Esophagus squamous epithelium (tissue), 4 donors: ENCODE measurements around the gene SKI.

Experiments
- POLR2A ChIP-seq, 4 donors: fragments of 450-650 bp; IDR thresholded peaks; one replicate each; pipeline ENCODE4 v1.6.1; 2017; ENCODE audit warnings: antibody characterized with exemption in 4 of 4, mild to moderate bottlenecking in 4 of 4, moderate library complexity in 3 of 4
- TF ChIP-seq, protein P1 (sequence below), 6 experiments: fragments of 450-650 bp in 4 of 6; fragments of 200-600 bp in 2 of 6; sonication (generic) in 2 of 6; IDR thresholded peaks; one replicate each; pipeline ENCODE4 v1.5.1; 2016 to 2019; ENCODE audit warnings: antibody characterized with exemption in 6 of 6, mild to moderate bottlenecking in 4 of 6, moderate library complexity in 4 of 6

DNA sequence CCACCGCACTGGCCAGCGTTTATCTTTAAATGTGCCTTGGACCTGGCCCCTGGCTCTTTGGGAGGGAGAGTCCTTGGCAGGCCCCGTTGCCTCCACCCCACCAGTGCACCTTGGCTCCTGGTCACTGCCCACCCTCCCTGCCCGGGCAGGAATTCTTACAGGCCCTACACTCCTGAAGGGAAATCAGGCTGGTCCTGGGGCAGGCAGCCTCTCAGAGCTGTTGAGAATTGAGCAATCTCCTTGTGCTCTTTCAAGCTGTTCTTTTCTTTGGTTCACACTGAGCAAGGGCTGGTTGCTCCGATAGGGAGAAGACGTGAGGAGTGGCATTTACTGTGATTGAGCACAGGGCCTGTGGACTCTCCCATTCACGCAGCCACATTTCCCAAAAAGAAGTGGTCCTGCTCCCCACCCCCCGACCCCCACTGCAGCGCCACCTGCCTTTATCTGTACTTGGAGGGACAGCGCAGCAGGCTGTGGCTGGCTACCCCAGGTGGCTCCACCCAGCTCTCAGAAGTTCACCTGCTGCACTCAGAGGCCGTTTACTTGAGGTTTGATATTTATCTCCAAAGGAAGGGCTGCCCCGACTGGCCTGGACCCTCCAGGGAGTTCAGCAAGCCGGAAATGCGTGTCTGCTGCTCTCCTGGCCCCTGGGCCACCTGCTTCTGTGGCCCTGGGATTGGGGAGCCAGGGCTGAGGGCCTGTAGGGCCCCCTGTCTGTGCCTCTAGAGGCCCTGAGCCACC is 47.8 kb downstream of the SKI start:
- TF ChIP-seq, protein P1, sequence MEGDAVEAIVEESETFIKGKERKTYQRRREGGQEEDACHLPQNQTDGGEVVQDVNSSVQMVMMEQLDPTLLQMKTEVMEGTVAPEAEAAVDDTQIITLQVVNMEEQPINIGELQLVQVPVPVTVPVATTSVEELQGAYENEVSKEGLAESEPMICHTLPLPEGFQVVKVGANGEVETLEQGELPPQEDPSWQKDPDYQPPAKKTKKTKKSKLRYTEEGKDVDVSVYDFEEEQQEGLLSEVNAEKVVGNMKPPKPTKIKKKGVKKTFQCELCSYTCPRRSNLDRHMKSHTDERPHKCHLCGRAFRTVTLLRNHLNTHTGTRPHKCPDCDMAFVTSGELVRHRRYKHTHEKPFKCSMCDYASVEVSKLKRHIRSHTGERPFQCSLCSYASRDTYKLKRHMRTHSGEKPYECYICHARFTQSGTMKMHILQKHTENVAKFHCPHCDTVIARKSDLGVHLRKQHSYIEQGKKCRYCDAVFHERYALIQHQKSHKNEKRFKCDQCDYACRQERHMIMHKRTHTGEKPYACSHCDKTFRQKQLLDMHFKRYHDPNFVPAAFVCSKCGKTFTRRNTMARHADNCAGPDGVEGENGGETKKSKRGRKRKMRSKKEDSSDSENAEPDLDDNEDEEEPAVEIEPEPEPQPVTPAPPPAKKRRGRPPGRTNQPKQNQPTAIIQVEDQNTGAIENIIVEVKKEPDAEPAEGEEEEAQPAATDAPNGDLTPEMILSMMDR (IDR thresholded peaks at IDR 0.05), result no peak
- no peak for TF ChIP-seq POLR2A (IDR thresholded peaks at IDR 0.05)
